Endometrial microvascular endothelial cells (primary cell): ENCODE data around the gene AADACL3. TPM values are rescaled to one million over a fixed set of nuclear protein-coding genes. Genes with fewer than 3 reads are reported as not detected.
"Not testable (repeated sequence)": the region's sequence is repeated elsewhere in the genome, so short reads cannot be mapped to it uniquely, and the experiment has no call there.

Source experiments
- in situ Hi-C: cut with HindIII; loops from 2 replicates; pipeline ENCODE4 v1.10.0; 2017; ENCODE audit warnings: low sequenced_read_pairs, low pct_unique_long_range_greater_than_20kb; ENCODE audit errors: inconsistent ontology term
- total RNA-seq: library from RNA; depleted of rRNA; stranded (reverse); fragments of >200 nt; gene quantifications from one replicate; pipeline ENCODE4 v1.2.3, GENCODE V29; 2015; ENCODE audit errors: inconsistent ontology term

AADACL3 gene
- total RNA-seq = not detected

- in situ Hi-C loops = no loop called here
Measured at GRCh38 chr1:12715896-12716437, at the start of gene AADACL3. AADACL3 (plus strand) TSS chr1:12716110; CDS start chr1:12716177, 67 bp downstream.

GRCh38 chr1:12666141-12666735, 49.7 kb upstream of the AADACL3 start:
- in situ Hi-C loops = no loop called here

GRCh38 chr1:12669529-12670068, 46.3 kb upstream of the AADACL3 start:
- in situ Hi-C loops = no loop called here

- in situ Hi-C loops = no loop called here
Measured at GRCh38 chr1:12674358-12674757, 41.6 kb upstream of the AADACL3 start.

GRCh38 chr1:12676122-12676521, 39.8 kb upstream of the AADACL3 start:
- in situ Hi-C loops = not testable (repeated sequence)

- in situ Hi-C loops = no loop called here
Measured at GRCh38 chr1:12677565-12677964, 38.3 kb upstream of the AADACL3 start.

GRCh38 chr1:12678350-12678749, 37.6 kb upstream of the AADACL3 start:
- in situ Hi-C loops = no loop called here

GRCh38 chr1:12678820-12679219, 37.1 kb upstream of the AADACL3 start:
- in situ Hi-C loops = no loop called here

- in situ Hi-C loops = no loop called here
Measured at GRCh38 chr1:12690156-12690555, 25.8 kb upstream of the AADACL3 start.

GRCh38 chr1:12692967-12693782, 22.7 kb upstream of the AADACL3 start:
- in situ Hi-C loops = no loop called here

GRCh38 chr1:12696658-12697057, 19.3 kb upstream of the AADACL3 start:
- in situ Hi-C loops = no loop called here

- in situ Hi-C loops = no loop called here
Measured at GRCh38 chr1:12697397-12697796, 18.5 kb upstream of the AADACL3 start.

- in situ Hi-C loops = no loop called here
Measured at GRCh38 chr1:12703821-12704451, 12.0 kb upstream of the AADACL3 start.

- in situ Hi-C loops = no loop called here
Measured at GRCh38 chr1:12706061-12706460, 9.8 kb upstream of the AADACL3 start.

GRCh38 chr1:12708396-12709090, 7.4 kb upstream of the AADACL3 start:
- in situ Hi-C loops = no loop called here

- in situ Hi-C loops = no loop called here
Measured at GRCh38 chr1:12709091-12709491, 6.8 kb upstream of the AADACL3 start.

- in situ Hi-C loops = no loop called here
Measured at GRCh38 chr1:12709696-12710095, 6.2 kb upstream of the AADACL3 start.

- in situ Hi-C loops = no loop called here
Measured at GRCh38 chr1:12711536-12711935, 4.4 kb upstream of the AADACL3 start.

GRCh38 chr1:12712076-12712475, 3.8 kb upstream of the AADACL3 start:
- in situ Hi-C loops = no loop called here
